K562 (cell line): ENCODE data around the gene LCE1D. TPM values are rescaled to one million over a fixed set of nuclear protein-coding genes. Genes with fewer than 3 reads are reported as not detected.

Experiments used
- ATAC-seq: fragments of 200-7000 bp; cut with Tn5 transposase; 3 replicates; pipeline ENCODE4 v1.9.1; 2020; ENCODE audit warnings: moderate library complexity
- BruUV-seq: library from RNA; stranded (reverse); fragments of 400-500 nt; replicated peaks from 2 replicates; lab custom pipeline; 2021; lab: Mats Ljungman, UMichigan
- CTCF ChIA-PET: fragments of 300-600 bp; formaldehyde crosslinking; extraction: SDS; loops from one replicate; lab custom pipeline; 2021; ENCODE audit warnings: low intra/inter-chr PET ratio; lab: Yijun Ruan, JAX
- POLR2A ChIA-PET: fragments of 300-600, 350-650 bp; sonication (Branson Sonifier 250); formaldehyde crosslinking; extraction: SDS; loops from one replicate; lab custom pipeline; 2021; ENCODE audit warnings: antibody characterized with exemption, inconsistent platforms; lab: Yijun Ruan, JAX
- DNase-seq, 4 experiments: peaks; one replicate each; pipeline versions ENCODE4 v3.0.0 to v3.0.0-alpha.2; 2011 to 2018; ENCODE audit warnings: low spot score in 3 of 4, mixed read lengths in 3 of 4; ENCODE audit errors: extremely low read depth in 1 of 4
- FAIRE-seq: peaks from 2 replicates; lab custom pipeline; 2011; peaks lifted over from hg19 to GRCh38; lab: Jason Lieb, UNC
- H2AFZ ChIP-seq: 2 replicates; pipeline ENCODE4 v1.6.0; 2011; ENCODE audit warnings: low read depth, low read length, control low read depth, inconsistent platforms
- H3K27ac ChIP-seq: fragments of 200-600 bp; 3 replicates; pipeline ENCODE4 v1.8.0; 2011; ENCODE audit warnings: low read depth, mild to moderate bottlenecking, control low read depth, inconsistent platforms, low read length, moderate library complexity, mixed read lengths; ENCODE audit errors: extremely low read depth
- H3K27me3 ChIP-seq, 2 experiments: fragments of 300-600 bp in 1 of 2; 2 replicates in 1 of 2; 3 replicates in 1 of 2; pipeline versions ENCODE4 v1.6.0 to v1.8.0; 2011; ENCODE audit warnings: inconsistent platforms in 2 of 2, low read length in 2 of 2, mild to moderate bottlenecking in 1 of 2, mixed read lengths in 1 of 2, moderate library complexity in 1 of 2; ENCODE audit not compliant: control insufficient read depth in 2 of 2, insufficient read depth in 2 of 2
- H3K36me3 ChIP-seq: fragments of 300-600 bp; 3 replicates; pipeline ENCODE4 v1.8.0; 2011; ENCODE audit warnings: mild to moderate bottlenecking, low read length, inconsistent platforms; ENCODE audit not compliant: control insufficient read depth, insufficient read depth
- H3K4me1 ChIP-seq, 2 experiments: fragments of 200-600 bp in 1 of 2; replicated peaks in 1 of 2; 2 replicates in 1 of 2; 3 replicates in 1 of 2; pipeline versions ENCODE4 v1.5.1 to v1.8.0; 2011; ENCODE audit warnings: inconsistent platforms in 2 of 2, low read length in 2 of 2, mild to moderate bottlenecking in 1 of 2, mixed read lengths in 1 of 2, moderate library complexity in 1 of 2; ENCODE audit not compliant: control insufficient read depth in 2 of 2, insufficient read depth in 2 of 2
- H3K4me2 ChIP-seq: 2 replicates; pipeline ENCODE4 v1.6.1; 2011; ENCODE audit warnings: low read length, control low read depth, inconsistent platforms, mixed read lengths; ENCODE audit not compliant: insufficient read depth
- H3K4me3 ChIP-seq: fragments of 200-600 bp; sonication (generic), shearing (Covaris generic); 2 replicates; pipeline ENCODE4 v1.5.1; 2016; ENCODE audit warnings: control low read depth, inconsistent platforms
- H3K79me2 ChIP-seq: fragments of 200-600 bp; 3 replicates; pipeline ENCODE4 v1.8.0; 2011; ENCODE audit warnings: low read length, inconsistent platforms; ENCODE audit not compliant: control insufficient read depth, insufficient read depth
- H3K9ac ChIP-seq, 2 experiments: 2 replicates each; pipeline versions ENCODE4 v1.6.0 to v1.6.1; 2011; ENCODE audit warnings: low read depth in 2 of 2, low read length in 2 of 2, control low read depth in 1 of 2, inconsistent platforms in 1 of 2, mild to moderate bottlenecking in 1 of 2, mixed read lengths in 1 of 2; ENCODE audit not compliant: insufficient read depth in 1 of 2
- H3K9me1 ChIP-seq: one replicate; pipeline ENCODE4 v1.6.0; 2011; ENCODE audit warnings: inconsistent platforms, mild to moderate bottlenecking, low read length, moderate library complexity; ENCODE audit not compliant: control insufficient read depth, insufficient read depth
- H3K9me3 ChIP-seq: replicated peaks from 2 replicates; pipeline ENCODE4 v1.5.1; 2011; ENCODE audit warnings: low read depth, low read length, inconsistent platforms; ENCODE audit not compliant: control insufficient read depth, insufficient read depth
- H4K20me1 ChIP-seq: replicated peaks from 2 replicates; pipeline ENCODE4 v1.6.1; 2011; ENCODE audit warnings: low read length, inconsistent platforms, mixed read lengths; ENCODE audit not compliant: control insufficient read depth, insufficient read depth
- CBX8 ChIP-seq: fragments of 200-600 bp; sonication (generic); IDR thresholded peaks from 2 replicates; pipeline ENCODE4 v1.6.1; 2012; ENCODE audit warnings: borderline replicate concordance, mixed run types, low read depth, mild to moderate bottlenecking, moderate library complexity, mixed read lengths, low read length, control low read depth, inconsistent platforms; ENCODE audit not compliant: poor library complexity, severe bottlenecking; ENCODE audit errors: extremely low read depth
- CEBPG ChIP-seq, 3 experiments: fragments of 200-800 bp in 1 of 3; sonication (Bioruptor generic) in 1 of 3; sonication (generic) in 1 of 3; formaldehyde crosslinking in 1 of 3; IDR thresholded peaks in 2 of 3; conservative IDR thresholded peaks in 1 of 3; 2 replicates each; pipeline versions ENCODE4 v1.6.1 to v1.8.0; 2016 to 2022; ENCODE audit warnings: missing compliant biosample characterization in 2 of 3, missing genetic modification characterization in 2 of 3, mild to moderate bottlenecking in 1 of 3, missing genetic modification reagents in 1 of 3
- NCOA6 ChIP-seq: fragments of 450-650 bp; IDR thresholded peaks from 2 replicates; pipeline ENCODE4 v1.6.1; 2017; ENCODE audit warnings: mild to moderate bottlenecking
- NR2F6 ChIP-seq: fragments of 450-650 bp; formaldehyde crosslinking; IDR thresholded peaks from 2 replicates; pipeline ENCODE4 v1.4.0; 2020; ENCODE audit warnings: mild to moderate bottlenecking
- POLR2G ChIP-seq: fragments of 200-400 bp; formaldehyde crosslinking; IDR thresholded peaks from 2 replicates; pipeline ENCODE4 v1.6.1; 2017; ENCODE audit warnings: low read depth, mild to moderate bottlenecking, antibody characterized with exemption, low read length, moderate library complexity
- SETDB1 ChIP-seq: IDR thresholded peaks from one replicate; pipeline ENCODE4 v1.6.1; 2012; ENCODE audit warnings: low read length, control low read depth, inconsistent platforms
- SMARCA4 ChIP-seq: fragments of 450-650 bp; IDR thresholded peaks from 2 replicates; pipeline ENCODE4 v1.6.1; 2016
- SNRNP70 ChIP-seq: fragments of 200-400 bp; formaldehyde crosslinking; optimal IDR thresholded peaks from 2 replicates; pipeline ENCODE3; 2017; ENCODE audit warnings: low read depth, low read length
- TEAD1 ChIP-seq, 2 experiments: fragments of 450-650 bp in 1 of 2; sonication (generic) in 1 of 2; formaldehyde crosslinking; IDR thresholded peaks; 2 replicates each; pipeline versions ENCODE4 v1.4.0 to v1.8.0; 2020 to 2022; ENCODE audit warnings: mild to moderate bottlenecking in 2 of 2, missing genetic modification reagents in 1 of 2
- TFAM ChIP-seq: fragments of 250-450 bp; sonication (Bioruptor Pico); conservative IDR thresholded peaks from 2 replicates; pipeline ENCODE4 v1.5.0; 2021; ENCODE audit warnings: mild to moderate bottlenecking, moderate library complexity
- ZNF165 ChIP-seq: fragments of 250-450 bp; sonication (Bioruptor Pico); IDR thresholded peaks from 2 replicates; pipeline ENCODE4 v1.4.0; 2020; ENCODE audit warnings: borderline replicate concordance
- ZNF316 ChIP-seq: fragments of 450-650 bp; IDR thresholded peaks from 2 replicates; pipeline ENCODE4 v1.6.1; 2016
- ZNF583 ChIP-seq: fragments of 250-450 bp; sonication (Bioruptor Pico); IDR thresholded peaks from 2 replicates; pipeline ENCODE4 v1.4.0; 2020
- ZNF717 ChIP-seq: fragments of 250-450 bp; sonication (Bioruptor Pico); IDR thresholded peaks from 2 replicates; pipeline ENCODE4 v1.5.0; 2021
- WGBS: fragments of 100-300 bp; shearing (Covaris generic); methylation state at CpG from one replicate; pipeline ENCODE4 v1.1.6; 2016; ENCODE audit warnings: low coverage, mixed read lengths; ENCODE audit not compliant: insufficient coverage; ENCODE audit errors: missing lambda C conversion rate; 5-methylcytosine and 5-hydroxymethylcytosine counted together
- in situ Hi-C: fragments of 300-500 bp; cut with MboI; formaldehyde crosslinking; loops from 4 replicates; pipeline ENCODE4 v1.15.0; 2018; ENCODE audit warnings: inconsistent platforms, mixed read lengths
- intact Hi-C: fragments of 100-400 bp; cut with micrococcal nuclease; formaldehyde crosslinking; loops from 2 replicates; pipeline ENCODE4 v1.14.2; 2022
- polyA plus RNA-seq, 8 experiments: library from polyadenylated mRNA; depleted of rRNA in 4 of 8; stranded (reverse) in 5 of 8; unstranded in 3 of 8; fragments of >200 nt; fragmentation: Nextera tagmentation in 2 of 8; fragmentation: Illumina TruSeq in 1 of 8; extraction: Ambion mirVana in 2 of 8; extraction: Trizol in 1 of 8; gene quantifications; 2 replicates each; pipeline versions ENCODE4 v1.2.1 to v1.2.3, GENCODE V29; 2011 to 2014; ENCODE audit warnings: inconsistent platforms in 1 of 8, missing spikeins in 1 of 8
- total RNA-seq, 7 experiments: library from RNA; depleted of rRNA in 6 of 7; stranded (reverse); fragments of >200 nt in 6 of 7; fragmentation: Illumina TruSeq in 2 of 7; extraction: Trizol in 2 of 7; gene quantifications; 2 replicates each; pipeline versions ENCODE4 v1.2.1 to v1.2.3, GENCODE V29; 2011 to 2021; ENCODE audit warnings: low replicate concordance in 1 of 7
- TF ChIP-seq, protein P1 (sequence below): fragments of 450-650 bp; IDR thresholded peaks from 2 replicates; pipeline ENCODE4 v1.6.1; 2016; ENCODE audit warnings: low read depth
- TF ChIP-seq, protein P2 (sequence below): sonication (generic); formaldehyde crosslinking; IDR thresholded peaks from 2 replicates; pipeline ENCODE4 v1.8.0; 2022; ENCODE audit warnings: missing genetic modification reagents, mild to moderate bottlenecking, moderate library complexity, borderline replicate concordance

LCE1D gene
- total and polyA plus RNA-seq, 9 of the 15 experiments (the other 6 are each of a cell fraction or from before 2014, with no cell fraction given), result not detected

DNA sequence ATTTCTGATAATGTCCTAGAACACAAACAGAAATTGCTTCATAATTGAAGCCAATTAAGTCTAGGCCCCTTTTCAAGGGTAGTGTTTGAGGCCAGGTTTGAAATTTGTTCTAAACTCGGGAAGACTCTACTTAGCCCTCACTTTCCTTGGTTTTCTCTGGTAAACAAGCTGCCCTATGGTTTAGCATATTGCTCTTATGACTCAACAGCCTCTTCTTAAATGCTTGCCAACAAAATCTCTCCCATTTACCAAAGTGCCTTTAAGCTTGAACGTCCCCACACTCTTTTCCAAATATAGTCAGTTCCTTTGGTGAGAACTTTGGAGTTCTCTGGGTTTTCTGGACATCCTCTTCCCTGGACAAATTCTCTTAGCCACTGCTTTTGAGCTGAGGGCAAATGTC is 40.3 kb downstream of the LCE1D start:
- no peaks in the 10 kb centered on the region for H3K79me2 ChIP-seq
- H3K9me3 ChIP-seq, result no peaks in the 10 kb centered on the region
- H3K36me3 ChIP-seq, result no peaks in the 10 kb centered on the region
- H3K4me1 ChIP-seq, result no peaks in the 10 kb centered on the region
- intact Hi-C loops (no loop called here), in situ Hi-C loops (no loop called here)
- WGBS, result 0% methylated on average over 2 of the region's 2 CpGs
- no peaks in the 10 kb centered on the region for H3K27me3 ChIP-seq
- POLR2A ChIA-PET, result interaction anchor here (0.7 to 0.9 kb wide), 2 partner anchors 10 to 25 kb away, joined by 3 read pairs; partner anchors contain the start of gene LCE1A
- ATAC-seq (no peak), DNase-seq (no peak), FAIRE-seq (no peak)
- CTCF ChIA-PET, result no interaction called here
- H3K27ac ChIP-seq, result no peak overlapping the region
- H2AFZ ChIP-seq, result no peak overlapping the region
- H3K9ac ChIP-seq, result no peak overlapping the region
- BruUV-seq, result no TSS peak
- no peaks in the 10 kb centered on the region for H4K20me1 ChIP-seq
- H3K4me3 ChIP-seq, result no peak overlapping the region
- H3K9me1 ChIP-seq, result no peaks in the 10 kb centered on the region
- no peak overlapping the region for H3K4me2 ChIP-seq
- TF ChIP-seq SETDB1, result no peak
- no peak for TF ChIP-seq CBX8
- TF ChIP-seq TEAD1 (CRISPR knock-in tag; IDR thresholded peaks at IDR 0.05), result no peak
- TF ChIP-seq NR2F6, result no peak
- TF ChIP-seq ZNF165 (CRISPR knock-in tag), result no peak
- no peak for TF ChIP-seq TFAM (CRISPR knock-in tag)
- TF ChIP-seq CEBPG (CRISPR knock-in tag; IDR thresholded peaks at IDR 0.05), result no peak
- no peak for TF ChIP-seq CEBPG (tag; conservative IDR thresholded peaks at IDR 0.05 in 1 of 2, IDR thresholded peaks at IDR 0.05 in 1 of 2)
- TF ChIP-seq SMARCA4, result no peak
- no peak for TF ChIP-seq SNRNP70
- TF ChIP-seq NCOA6, result no peak
- TF ChIP-seq, protein P1, sequence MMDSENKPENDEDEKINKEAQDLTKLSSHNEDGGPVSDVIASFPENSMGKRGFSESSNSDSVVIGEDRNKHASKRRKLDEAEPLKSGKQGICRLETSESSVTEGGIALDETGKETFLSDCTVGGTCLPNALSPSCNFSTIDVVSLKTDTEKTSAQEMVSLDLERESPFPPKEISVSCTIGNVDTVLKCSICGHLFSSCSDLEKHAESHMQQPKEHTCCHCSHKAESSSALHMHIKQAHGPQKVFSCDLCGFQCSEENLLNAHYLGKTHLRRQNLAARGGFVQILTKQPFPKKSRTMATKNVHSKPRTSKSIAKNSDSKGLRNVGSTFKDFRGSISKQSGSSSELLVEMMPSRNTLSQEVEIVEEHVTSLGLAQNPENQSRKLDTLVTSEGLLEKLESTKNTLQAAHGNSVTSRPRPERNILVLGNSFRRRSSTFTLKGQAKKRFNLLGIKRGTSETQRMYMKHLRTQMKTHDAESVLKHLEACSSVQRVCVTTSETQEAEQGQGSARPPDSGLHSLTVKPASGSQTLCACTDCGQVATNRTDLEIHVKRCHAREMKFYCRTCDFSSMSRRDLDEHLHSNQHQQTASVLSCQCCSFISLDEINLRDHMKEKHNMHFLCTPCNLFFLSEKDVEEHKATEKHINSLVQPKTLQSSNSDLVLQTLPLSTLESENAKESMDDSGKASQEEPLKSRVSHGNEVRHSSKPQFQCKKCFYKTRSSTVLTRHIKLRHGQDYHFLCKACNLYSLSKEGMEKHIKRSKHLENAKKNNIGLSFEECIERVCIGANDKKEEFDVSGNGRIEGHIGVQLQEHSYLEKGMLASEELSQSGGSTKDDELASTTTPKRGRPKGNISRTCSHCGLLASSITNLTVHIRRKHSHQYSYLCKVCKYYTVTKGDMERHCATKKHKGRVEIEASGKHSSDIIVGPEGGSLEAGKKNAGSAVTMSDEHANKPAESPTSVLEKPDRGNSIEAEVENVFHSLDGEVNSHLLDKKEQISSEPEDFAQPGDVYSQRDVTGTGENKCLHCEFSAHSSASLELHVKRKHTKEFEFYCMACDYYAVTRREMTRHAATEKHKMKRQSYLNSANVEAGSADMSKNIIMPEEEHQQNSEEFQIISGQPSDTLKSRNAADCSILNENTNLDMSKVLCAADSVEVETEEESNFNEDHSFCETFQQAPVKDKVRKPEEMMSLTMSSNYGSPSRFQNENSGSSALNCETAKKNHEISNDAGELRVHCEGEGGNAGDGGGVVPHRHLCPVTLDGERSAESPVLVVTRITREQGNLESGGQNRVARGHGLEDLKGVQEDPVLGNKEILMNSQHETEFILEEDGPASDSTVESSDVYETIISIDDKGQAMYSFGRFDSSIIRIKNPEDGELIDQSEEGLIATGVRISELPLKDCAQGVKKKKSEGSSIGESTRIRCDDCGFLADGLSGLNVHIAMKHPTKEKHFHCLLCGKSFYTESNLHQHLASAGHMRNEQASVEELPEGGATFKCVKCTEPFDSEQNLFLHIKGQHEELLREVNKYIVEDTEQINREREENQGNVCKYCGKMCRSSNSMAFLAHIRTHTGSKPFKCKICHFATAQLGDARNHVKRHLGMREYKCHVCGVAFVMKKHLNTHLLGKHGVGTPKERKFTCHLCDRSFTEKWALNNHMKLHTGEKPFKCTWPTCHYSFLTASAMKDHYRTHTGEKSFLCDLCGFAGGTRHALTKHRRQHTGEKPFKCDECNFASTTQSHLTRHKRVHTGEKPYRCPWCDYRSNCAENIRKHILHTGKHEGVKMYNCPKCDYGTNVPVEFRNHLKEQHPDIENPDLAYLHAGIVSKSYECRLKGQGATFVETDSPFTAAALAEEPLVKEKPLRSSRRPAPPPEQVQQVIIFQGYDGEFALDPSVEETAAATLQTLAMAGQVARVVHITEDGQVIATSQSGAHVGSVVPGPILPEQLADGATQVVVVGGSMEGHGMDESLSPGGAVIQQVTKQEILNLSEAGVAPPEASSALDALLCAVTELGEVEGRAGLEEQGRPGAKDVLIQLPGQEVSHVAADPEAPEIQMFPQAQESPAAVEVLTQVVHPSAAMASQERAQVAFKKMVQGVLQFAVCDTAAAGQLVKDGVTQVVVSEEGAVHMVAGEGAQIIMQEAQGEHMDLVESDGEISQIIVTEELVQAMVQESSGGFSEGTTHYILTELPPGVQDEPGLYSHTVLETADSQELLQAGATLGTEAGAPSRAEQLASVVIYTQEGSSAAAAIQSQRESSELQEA, result no peak
- no peak for TF ChIP-seq ZNF583 (CRISPR knock-in tag)
- TF ChIP-seq, protein P2, sequence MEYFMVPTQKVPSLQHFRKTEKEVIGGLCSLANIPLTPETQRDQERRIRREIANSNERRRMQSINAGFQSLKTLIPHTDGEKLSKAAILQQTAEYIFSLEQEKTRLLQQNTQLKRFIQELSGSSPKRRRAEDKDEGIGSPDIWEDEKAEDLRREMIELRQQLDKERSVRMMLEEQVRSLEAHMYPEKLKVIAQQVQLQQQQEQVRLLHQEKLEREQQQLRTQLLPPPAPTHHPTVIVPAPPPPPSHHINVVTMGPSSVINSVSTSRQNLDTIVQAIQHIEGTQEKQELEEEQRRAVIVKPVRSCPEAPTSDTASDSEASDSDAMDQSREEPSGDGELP (CRISPR knock-in tag), result no peak
- no peak for TF ChIP-seq ZNF717 (CRISPR knock-in tag)
- TF ChIP-seq ZNF316, result no peak
- TF ChIP-seq POLR2G, result no peak
